Mesendoderm (in vitro differentiated cells): ENCODE data around the gene ADPRH. TPM values are rescaled to one million over a fixed set of nuclear protein-coding genes. Genes with fewer than 3 reads are reported as not detected.

Experiments
- DNase-seq: peaks from one replicate; pipeline ENCODE4 v3.0.0; 2013
- H2AK5ac ChIP-seq: 2 replicates; pipeline ENCODE4 v1.6.1; 2013; ENCODE audit warnings: low read length, inconsistent platforms
- H2BK120ac ChIP-seq: 2 replicates; pipeline ENCODE4 v1.6.1; 2013; ENCODE audit warnings: low read depth, mild to moderate bottlenecking, low read length, moderate library complexity, mixed read lengths
- H2BK15ac ChIP-seq: replicated peaks from 2 replicates; pipeline ENCODE4 v1.6.1; 2013; ENCODE audit warnings: low read depth, mild to moderate bottlenecking, moderate library complexity
- H2BK5ac ChIP-seq: 2 replicates; pipeline ENCODE4 v1.6.1; 2013; ENCODE audit warnings: low read length, inconsistent platforms
- H3K18ac ChIP-seq: 2 replicates; pipeline ENCODE4 v1.6.1; 2013; ENCODE audit warnings: mild to moderate bottlenecking, low read length, mixed read lengths
- H3K23ac ChIP-seq: one replicate; pipeline ENCODE4 v1.6.1; 2013; ENCODE audit warnings: low read length
- H3K27ac ChIP-seq: 2 replicates; pipeline ENCODE4 v1.5.1; 2013; ENCODE audit warnings: low read depth, mild to moderate bottlenecking, inconsistent platforms, low read length, moderate library complexity
- H3K27me3 ChIP-seq: 2 replicates; pipeline ENCODE4 v1.6.1; 2013; ENCODE audit warnings: low read length, control low read depth, mild to moderate bottlenecking, inconsistent platforms; ENCODE audit not compliant: insufficient read depth, poor library complexity
- H3K36me3 ChIP-seq: 2 replicates; pipeline ENCODE4 v1.6.1; 2013; ENCODE audit warnings: low read length, inconsistent platforms; ENCODE audit not compliant: control insufficient read depth, insufficient read depth
- H3K4ac ChIP-seq: one replicate; pipeline ENCODE4 v1.6.1; 2013; ENCODE audit warnings: low read depth, mild to moderate bottlenecking, low read length, moderate library complexity
- H3K4me1 ChIP-seq: 2 replicates; pipeline ENCODE4 v1.6.1; 2013; ENCODE audit warnings: low read depth, low read length, inconsistent platforms; ENCODE audit not compliant: control insufficient read depth
- H3K4me2 ChIP-seq: 2 replicates; pipeline ENCODE4 v1.6.1; 2013; ENCODE audit warnings: low read length
- H3K4me3 ChIP-seq: 2 replicates; pipeline ENCODE4 v1.5.1; 2013; ENCODE audit warnings: mild to moderate bottlenecking, low read length
- H3K56ac ChIP-seq: one replicate; pipeline ENCODE4 v1.6.1; 2013; ENCODE audit warnings: low read length
- H3K79me1 ChIP-seq: 2 replicates; pipeline ENCODE4 v1.6.1; 2013; ENCODE audit warnings: low read length, inconsistent platforms
- H3K79me2 ChIP-seq: 2 replicates; pipeline ENCODE4 v1.6.1; 2013; ENCODE audit warnings: mild to moderate bottlenecking, low read length; ENCODE audit not compliant: control insufficient read depth, insufficient read depth
- H3K9ac ChIP-seq: 2 replicates; pipeline ENCODE4 v1.6.1; 2013; ENCODE audit warnings: low read length, inconsistent platforms
- H4K5ac ChIP-seq: one replicate; pipeline ENCODE4 v1.6.1; 2013; ENCODE audit warnings: low read length
- H4K8ac ChIP-seq: one replicate; pipeline ENCODE4 v1.6.1; 2013; ENCODE audit warnings: low read depth, mild to moderate bottlenecking, control low read depth, low read length, moderate library complexity
- WGBS: extraction: QIAGEN DNeasy Blood & Tissue Kit; methylation state at CpG from one replicate; pipeline ENCODE4 v1.1.7; 2013; ENCODE audit warnings: low lambda C conversion rate, missing lambda C conversion rate; ENCODE audit not compliant: insufficient coverage; ENCODE audit errors: extremely low coverage; 5-methylcytosine and 5-hydroxymethylcytosine counted together
- polyA plus RNA-seq, 2 experiments: library from polyadenylated mRNA; stranded (reverse); fragments of 200-250 nt; gene quantifications; one replicate each; pipeline ENCODE4 v1.2.3, GENCODE V29; 2013

ADPRH gene
- polyA plus RNA-seq (2013, experiment 1 of 2): 2.8 TPM
- polyA plus RNA-seq (2013, experiment 2 of 2): 2.5 TPM

DNA sequence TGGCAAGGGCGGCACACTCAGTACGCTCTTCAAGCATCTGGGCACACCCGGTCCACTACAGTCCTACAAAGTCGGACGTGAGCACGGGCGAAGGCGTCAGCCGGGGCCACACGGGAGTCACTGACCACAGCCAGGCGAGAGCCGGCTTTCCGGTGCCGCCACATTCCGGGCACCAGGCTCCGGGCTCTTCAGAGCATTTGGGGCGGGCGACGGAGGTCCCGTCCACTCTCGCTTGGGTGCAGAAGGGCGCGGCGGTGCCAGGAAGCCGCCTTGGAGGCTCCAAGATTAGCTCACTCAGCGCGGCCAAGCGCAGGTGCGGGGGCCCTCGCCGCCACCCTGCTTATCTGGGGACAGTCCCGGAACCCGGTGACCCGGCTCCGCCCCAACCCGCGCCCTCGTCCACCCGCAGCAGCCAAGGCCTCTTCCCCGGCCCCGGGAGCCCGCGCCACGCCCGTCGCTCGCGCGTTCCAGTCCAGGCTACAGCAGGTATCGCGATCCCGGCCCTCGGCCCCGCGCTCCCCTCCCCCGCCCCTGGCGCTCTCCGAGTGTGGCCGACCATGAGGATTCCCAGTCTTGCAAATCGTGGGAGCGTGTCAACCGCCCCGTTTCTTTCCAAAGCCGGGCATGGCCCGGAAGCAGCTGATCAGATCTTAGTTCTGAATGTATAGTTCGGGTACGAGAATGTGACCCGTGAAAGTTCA lies at the start of gene ADPRH:
Gene ADPRH, plus strand, starts transcription at position 127 of the 701 bp plus-strand sequence. CDS start 2,678 bp downstream, outside the sequence.
- no CpG with 5 or more reads among the region's 68 CpGs for WGBS
- H3K56ac ChIP-seq: peak within 1 kb of the TSS; percentile 91
- H3K79me2 ChIP-seq: no peaks in the 10 kb centered on the region
- no peaks in the 10 kb centered on the region for H3K36me3 ChIP-seq
- peak within 1 kb of the TSS; percentile 84 for H3K4me2 ChIP-seq
- H3K4me3 ChIP-seq: peak within 1 kb of the TSS; percentile 67
- no peak within 1 kb of the TSS for H2BK15ac ChIP-seq
- no peak within 1 kb of the TSS for H2BK5ac ChIP-seq
- H3K79me1 ChIP-seq: no peaks in the 10 kb centered on the region
- no peak within 1 kb of the TSS for H2BK120ac ChIP-seq
- no peaks in the 10 kb centered on the region for H3K27me3 ChIP-seq
- H3K18ac ChIP-seq: peak within 1 kb of the TSS; percentile 29
- H3K27ac ChIP-seq: no peak within 1 kb of the TSS
- no peak within 1 kb of the TSS for H4K8ac ChIP-seq
- H3K23ac ChIP-seq: peak within 1 kb of the TSS; percentile 35
- H3K9ac ChIP-seq: peak within 1 kb of the TSS; percentile 83
- H3K4me1 ChIP-seq: peaks cover 4% of the 10 kb centered on the region
- peak; percentile 88 for DNase-seq
- H4K5ac ChIP-seq: peak within 1 kb of the TSS; percentile 68
- H2AK5ac ChIP-seq: no peak within 1 kb of the TSS
- peak within 1 kb of the TSS; percentile 17 for H3K4ac ChIP-seq

DNA sequence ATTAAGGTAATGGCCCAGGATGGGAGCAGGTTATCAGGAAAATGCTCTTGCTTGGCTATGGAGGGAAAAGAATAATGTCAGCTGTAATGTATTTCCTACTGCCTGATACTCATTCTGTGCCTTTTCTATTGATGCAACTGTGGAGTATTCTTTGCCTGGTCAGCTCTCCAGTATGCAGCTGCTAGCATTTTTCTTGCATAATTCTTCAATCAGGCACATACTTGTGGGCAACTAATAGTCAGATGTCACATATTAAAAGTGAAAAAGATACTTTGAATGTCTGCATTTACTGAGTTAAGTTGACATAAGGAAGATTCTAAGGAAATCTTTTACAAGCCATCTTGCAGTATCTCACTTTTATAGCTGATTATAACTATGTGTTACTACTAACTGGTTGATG lies 49.4 kb upstream of the ADPRH start:
- DNase-seq: no peak
- Histone ChIP-seq H3K79me2 (no peaks in the 10 kb centered on the region), H4K5ac (no peak overlapping the region), H2BK120ac (no peak overlapping the region), H4K8ac (no peak overlapping the region), H3K23ac (no peak overlapping the region), H2BK5ac (no peak overlapping the region), H3K27ac (no peak overlapping the region), H3K27me3 (no peaks in the 10 kb centered on the region), H3K79me1 (no peaks in the 10 kb centered on the region), H2AK5ac (no peak overlapping the region), H3K9ac (no peak overlapping the region), H2BK15ac (no peak overlapping the region), H3K4me1 (no peaks in the 10 kb centered on the region), H3K4me2 (no peak overlapping the region), H3K18ac (no peak overlapping the region), H3K36me3 (no peaks in the 10 kb centered on the region), H3K4ac (no peak overlapping the region), H3K4me3 (no peak overlapping the region), H3K56ac (no peak overlapping the region)

DNA sequence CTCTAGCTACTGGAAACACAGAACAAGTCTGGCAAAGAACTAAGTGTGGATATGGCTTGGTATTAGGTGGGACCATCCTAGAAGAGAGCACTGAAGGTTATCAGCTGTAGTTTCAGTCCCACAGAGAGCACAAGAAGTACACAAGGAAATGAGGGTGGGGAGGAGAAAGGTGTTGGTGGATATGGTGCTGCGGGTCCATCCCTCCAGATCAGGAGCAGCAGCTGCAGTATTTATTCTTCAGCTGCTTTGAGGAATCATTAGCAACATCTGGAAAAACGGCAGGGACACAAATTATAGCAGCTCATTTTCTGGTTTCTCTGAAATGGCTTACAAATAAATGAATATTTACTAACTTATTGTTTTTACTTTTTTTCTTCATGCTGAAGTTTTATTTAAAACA lies 48.8 kb upstream of the ADPRH start:
- no peak overlapping the region for H2BK15ac ChIP-seq
- H3K79me1 ChIP-seq: no peaks in the 10 kb centered on the region
- DNase-seq: no peak

DNA sequence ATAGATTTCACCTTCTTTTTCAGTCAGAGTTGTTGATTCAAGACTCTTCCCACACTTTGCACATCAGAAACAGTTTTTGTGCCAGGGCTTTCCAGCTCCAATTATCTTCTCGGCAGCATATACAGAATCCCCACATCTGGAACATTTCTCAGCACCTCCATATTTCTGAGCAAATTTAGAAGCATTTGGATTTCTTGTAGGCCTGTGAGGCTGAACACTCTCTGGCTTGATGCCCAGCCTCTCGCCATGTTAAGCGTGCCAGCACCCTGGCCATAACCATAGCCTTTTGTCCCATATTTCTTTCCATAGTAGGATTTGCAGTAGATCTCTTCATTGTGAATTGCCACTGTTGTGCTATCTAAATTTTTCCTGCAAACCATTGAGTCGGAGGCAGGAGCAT lies 48.1 kb upstream of the ADPRH start:
- Histone ChIP-seq H2BK120ac (no peak overlapping the region), H2BK5ac (no peak overlapping the region), H3K23ac (no peak overlapping the region), H2BK15ac (no peak overlapping the region), H3K4me1 (no peaks in the 10 kb centered on the region), H3K36me3 (no peaks in the 10 kb centered on the region), H3K9ac (no peak overlapping the region), H3K4ac (no peak overlapping the region), H2AK5ac (no peak overlapping the region), H3K4me2 (no peak overlapping the region), H3K18ac (no peak overlapping the region), H3K27ac (no peak overlapping the region), H3K27me3 (no peaks in the 10 kb centered on the region), H3K4me3 (no peak overlapping the region), H4K5ac (no peak overlapping the region), H3K79me2 (no peaks in the 10 kb centered on the region), H3K56ac (no peak overlapping the region), H3K79me1 (no peaks in the 10 kb centered on the region), H4K8ac (no peak overlapping the region)
- no CpG with 5 or more reads among the region's 4 CpGs for WGBS
- DNase-seq: no peak

More for the DNA sequence above, 48.8 kb upstream of the ADPRH start:
- Histone ChIP-seq H3K4me3 (no peak overlapping the region), H3K18ac (no peak overlapping the region), H4K5ac (no peak overlapping the region), H3K27ac (no peak overlapping the region), H2BK120ac (no peak overlapping the region), H3K23ac (no peak overlapping the region), H3K4me2 (no peak overlapping the region), H3K36me3 (no peaks in the 10 kb centered on the region), H3K4ac (no peak overlapping the region), H3K27me3 (no peaks in the 10 kb centered on the region), H2BK5ac (no peak overlapping the region), H3K79me2 (no peaks in the 10 kb centered on the region), H3K4me1 (no peaks in the 10 kb centered on the region), H3K56ac (no peak overlapping the region), H3K9ac (no peak overlapping the region), H2AK5ac (no peak overlapping the region), H4K8ac (no peak overlapping the region)
- no CpG with 5 or more reads among the region's 2 CpGs for WGBS

- Histone ChIP-seq H3K36me3 (no peaks in the 10 kb centered on the region), H3K4ac (no peak overlapping the region), H2BK5ac (no peak overlapping the region), H3K79me2 (no peaks in the 10 kb centered on the region), H4K5ac (no peak overlapping the region), H3K56ac (no peak overlapping the region), H3K4me2 (no peak overlapping the region), H3K27me3 (no peaks in the 10 kb centered on the region), H3K4me3 (no peak overlapping the region), H3K79me1 (no peaks in the 10 kb centered on the region), H3K4me1 (no peaks in the 10 kb centered on the region), H2BK120ac (no peak overlapping the region), H2BK15ac (no peak overlapping the region), H4K8ac (no peak overlapping the region), H2AK5ac (no peak overlapping the region), H3K18ac (no peak overlapping the region), H3K23ac (no peak overlapping the region), H3K27ac (no peak overlapping the region), H3K9ac (no peak overlapping the region)
- no peak for DNase-seq
- no CpG with 5 or more reads among the region's 1 CpG for WGBS
Observed at GRCh38 chr3:119534296-119534695, 45.0 kb upstream of the ADPRH start.

DNA sequence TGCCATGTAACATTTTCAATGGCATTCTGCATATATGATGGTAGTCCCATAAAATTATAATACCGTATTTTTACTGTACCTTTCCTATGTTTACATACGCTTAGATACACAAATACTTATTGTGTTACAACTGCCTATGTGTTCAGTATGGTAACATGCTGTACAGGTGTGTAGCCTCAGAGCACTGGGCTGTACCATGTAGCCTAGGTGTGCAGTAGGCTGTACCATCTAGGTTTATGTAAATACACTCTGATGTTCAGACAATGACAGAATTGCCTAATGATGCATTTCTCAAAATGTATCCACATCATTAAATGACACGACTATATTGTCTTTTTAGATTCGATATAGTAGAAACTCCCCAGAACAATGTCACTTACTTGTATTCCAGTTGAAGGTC lies 42.5 kb upstream of the ADPRH start:
- H3K56ac ChIP-seq: no peak overlapping the region
- H3K18ac ChIP-seq: no peak overlapping the region
- no peak overlapping the region for H2BK15ac ChIP-seq
- no peak overlapping the region for H3K23ac ChIP-seq
- H2AK5ac ChIP-seq: no peak overlapping the region
- H3K27me3 ChIP-seq: no peaks in the 10 kb centered on the region
- H2BK120ac ChIP-seq: no peak overlapping the region
- H3K36me3 ChIP-seq: no peaks in the 10 kb centered on the region
- H3K4ac ChIP-seq: no peak overlapping the region
- no peaks in the 10 kb centered on the region for H3K4me1 ChIP-seq
- no peak overlapping the region for H3K27ac ChIP-seq
- H3K79me1 ChIP-seq: no peaks in the 10 kb centered on the region
- no peak overlapping the region for H3K4me2 ChIP-seq
- DNase-seq: no peak
- whole genome bisulfite sequencing: no CpG with 5 or more reads among the region's 4 CpGs
- H4K8ac ChIP-seq: no peak overlapping the region
- no peaks in the 10 kb centered on the region for H3K79me2 ChIP-seq
- H3K9ac ChIP-seq: no peak overlapping the region
- H4K5ac ChIP-seq: no peak overlapping the region
- no peak overlapping the region for H2BK5ac ChIP-seq
- no peak overlapping the region for H3K4me3 ChIP-seq
